ENCODE measurements around the gene FGGY.

GRCh38 chr1:59364037-59364436 is 67.1 kb downstream of the FGGY start:
- TF ChIP-seq CTCF (IDR thresholded peaks at IDR 0.05; ENCODE audit: low read depth, low read length) (no peak), POLR2A (IDR thresholded peaks at IDR 0.05; ENCODE audit: extremely low read depth, insufficient read length) (no peak), MYC (IDR thresholded peaks at IDR 0.05; ENCODE audit: low read depth, low read length) (no peak)
